ENCODE measurements around the gene MIGA2.

The MIGA2 gene

GRCh38 chr9:129093602-129094386, 57.4 kb downstream of the MIGA2 start:
- 86 to 92% methylated on average over 13 to 18 of the region's 20 CpGs for WGBS, 2 experiments (ENCODE audit: insufficient coverage in 2 of 2)
- no peak overlapping the region for H3K27ac ChIP-seq (ENCODE audit: low read depth, low read length, severe bottlenecking)

GRCh38 chr9:129094387-129095169, 58.2 kb downstream of the MIGA2 start:
- Histone ChIP-seq H3K9me3 (ENCODE audit: control insufficient read depth, low read length) (no peaks in the 10 kb centered on the region), H3K27ac (ENCODE audit: low read depth, low read length, severe bottlenecking) (no peak overlapping the region), H3K36me3 (ENCODE audit: control insufficient read depth, insufficient read depth, low read length) (peaks cover 13% of the 10 kb centered on the region), H3K4me3 (ENCODE audit: extremely low read depth, insufficient read depth, low read length, poor library complexity, severe bottlenecking) (no peak overlapping the region), H3K4me1 (ENCODE audit: control insufficient read depth, insufficient read depth, low read length, poor library complexity, severe bottlenecking) (no peaks in the 10 kb centered on the region)
- WGBS, 2 experiments (ENCODE audit: insufficient coverage in 2 of 2), result 93 to 98% methylated on average over 7 to 10 of the region's 13 CpGs

More at GRCh38 chr9:129093602-129094386, 57.4 kb downstream of the MIGA2 start:
- no peak overlapping the region for H3K4me3 ChIP-seq (ENCODE audit: extremely low read depth, insufficient read depth, low read length, poor library complexity, severe bottlenecking)
- no peaks in the 10 kb centered on the region for H3K9me3 ChIP-seq (ENCODE audit: control insufficient read depth, low read length)
- no peaks in the 10 kb centered on the region for H3K4me1 ChIP-seq (ENCODE audit: control insufficient read depth, insufficient read depth, low read length, poor library complexity, severe bottlenecking)
- peaks cover 20% of the 10 kb centered on the region for H3K36me3 ChIP-seq (ENCODE audit: control insufficient read depth, insufficient read depth, low read length)

- H3K9me3 ChIP-seq (ENCODE audit: control insufficient read depth, low read length), result no peaks in the 10 kb centered on the region
- peaks cover 6% of the 10 kb centered on the region for H3K36me3 ChIP-seq (ENCODE audit: control insufficient read depth, insufficient read depth, low read length)
- WGBS, 2 experiments (ENCODE audit: insufficient coverage in 2 of 2), result 97 to 98% methylated on average over 19 to 21 of the region's 21 CpGs
- no peaks in the 10 kb centered on the region for H3K4me1 ChIP-seq (ENCODE audit: control insufficient read depth, insufficient read depth, low read length, poor library complexity, severe bottlenecking)
- H3K4me3 ChIP-seq (ENCODE audit: extremely low read depth, insufficient read depth, low read length, poor library complexity, severe bottlenecking), result no peak overlapping the region
- no peak overlapping the region for H3K27ac ChIP-seq (ENCODE audit: low read depth, low read length, severe bottlenecking)
Observed at GRCh38 chr9:129095170-129095667, 58.8 kb downstream of the MIGA2 start.

- WGBS, 2 experiments (ENCODE audit: insufficient coverage in 2 of 2), result 94 to 95% methylated on average over 11 to 12 of the region's 12 CpGs
- no peak overlapping the region for H3K4me3 ChIP-seq (ENCODE audit: extremely low read depth, insufficient read depth, low read length, poor library complexity, severe bottlenecking)
- no peaks in the 10 kb centered on the region for H3K9me3 ChIP-seq (ENCODE audit: control insufficient read depth, low read length)
- H3K4me1 ChIP-seq (ENCODE audit: control insufficient read depth, insufficient read depth, low read length, poor library complexity, severe bottlenecking), result no peaks in the 10 kb centered on the region
- H3K27ac ChIP-seq (ENCODE audit: low read depth, low read length, severe bottlenecking), result no peak overlapping the region
- H3K36me3 ChIP-seq (ENCODE audit: control insufficient read depth, insufficient read depth, low read length), result peaks cover under 1% of the 10 kb centered on the region
Observed at GRCh38 chr9:129095908-129096307, 59.5 kb downstream of the MIGA2 start.

GRCh38 chr9:129097671-129098306, 61.4 kb downstream of the MIGA2 start:
- WGBS, 2 experiments (ENCODE audit: insufficient coverage in 2 of 2), result 97 to 98% methylated on average over 9 to 12 of the region's 16 CpGs
- H3K4me1 ChIP-seq (ENCODE audit: control insufficient read depth, insufficient read depth, low read length, poor library complexity, severe bottlenecking), result no peaks in the 10 kb centered on the region
- H3K36me3 ChIP-seq (ENCODE audit: control insufficient read depth, insufficient read depth, low read length), result no peaks in the 10 kb centered on the region

GRCh38 chr9:129098328-129098727, 61.9 kb downstream of the MIGA2 start:
- WGBS, 2 experiments (ENCODE audit: insufficient coverage in 2 of 2), result 92 to 97% methylated on average over 7 to 11 of the region's 11 CpGs
- H3K27ac ChIP-seq (ENCODE audit: low read depth, low read length, severe bottlenecking), result no peak overlapping the region
- H3K4me1 ChIP-seq (ENCODE audit: control insufficient read depth, insufficient read depth, low read length, poor library complexity, severe bottlenecking), result no peaks in the 10 kb centered on the region
- H3K4me3 ChIP-seq (ENCODE audit: extremely low read depth, insufficient read depth, low read length, poor library complexity, severe bottlenecking), result no peak overlapping the region
- H3K9me3 ChIP-seq (ENCODE audit: control insufficient read depth, low read length), result no peaks in the 10 kb centered on the region
- no peaks in the 10 kb centered on the region for H3K36me3 ChIP-seq (ENCODE audit: control insufficient read depth, insufficient read depth, low read length)

More at GRCh38 chr9:129097671-129098306, 61.4 kb downstream of the MIGA2 start:
- Histone ChIP-seq H3K27ac (ENCODE audit: low read depth, low read length, severe bottlenecking) (no peak overlapping the region), H3K9me3 (ENCODE audit: control insufficient read depth, low read length) (no peaks in the 10 kb centered on the region), H3K4me3 (ENCODE audit: extremely low read depth, insufficient read depth, low read length, poor library complexity, severe bottlenecking) (no peak overlapping the region)

- WGBS, 2 experiments (ENCODE audit: insufficient coverage in 2 of 2), result 82 to 84% methylated on average over 23 to 27 of the region's 28 CpGs
- H3K4me1 ChIP-seq (ENCODE audit: control insufficient read depth, insufficient read depth, low read length, poor library complexity, severe bottlenecking), result no peaks in the 10 kb centered on the region
- H3K36me3 ChIP-seq (ENCODE audit: control insufficient read depth, insufficient read depth, low read length), result no peaks in the 10 kb centered on the region
- no peak overlapping the region for H3K4me3 ChIP-seq (ENCODE audit: extremely low read depth, insufficient read depth, low read length, poor library complexity, severe bottlenecking)
- H3K27ac ChIP-seq (ENCODE audit: low read depth, low read length, severe bottlenecking), result no peak overlapping the region
- no peaks in the 10 kb centered on the region for H3K9me3 ChIP-seq (ENCODE audit: control insufficient read depth, low read length)
Observed at GRCh38 chr9:129100383-129101169, 64.2 kb downstream of the MIGA2 start.

GRCh38 chr9:129101279-129101678, 64.9 kb downstream of the MIGA2 start:
- Histone ChIP-seq H3K4me3 (ENCODE audit: extremely low read depth, insufficient read depth, low read length, poor library complexity, severe bottlenecking) (no peak overlapping the region), H3K36me3 (ENCODE audit: control insufficient read depth, insufficient read depth, low read length) (no peaks in the 10 kb centered on the region), H3K4me1 (ENCODE audit: control insufficient read depth, insufficient read depth, low read length, poor library complexity, severe bottlenecking) (no peaks in the 10 kb centered on the region), H3K27ac (ENCODE audit: low read depth, low read length, severe bottlenecking) (no peak overlapping the region), H3K9me3 (ENCODE audit: control insufficient read depth, low read length) (no peaks in the 10 kb centered on the region)
- WGBS, 2 experiments (ENCODE audit: insufficient coverage in 2 of 2), result 95 to 98% methylated on average over 7 of the region's 7 CpGs

GRCh38 chr9:129102095-129102525, 65.7 kb downstream of the MIGA2 start:
- H3K4me1 ChIP-seq (ENCODE audit: control insufficient read depth, insufficient read depth, low read length, poor library complexity, severe bottlenecking), result no peaks in the 10 kb centered on the region
- no peaks in the 10 kb centered on the region for H3K36me3 ChIP-seq (ENCODE audit: control insufficient read depth, insufficient read depth, low read length)
- 93 to 96% methylated on average over 5 to 13 of the region's 13 CpGs for WGBS, 2 experiments (ENCODE audit: insufficient coverage in 2 of 2)
- no peak overlapping the region for H3K27ac ChIP-seq (ENCODE audit: low read depth, low read length, severe bottlenecking)
- H3K4me3 ChIP-seq (ENCODE audit: extremely low read depth, insufficient read depth, low read length, poor library complexity, severe bottlenecking), result no peak overlapping the region
- H3K9me3 ChIP-seq (ENCODE audit: control insufficient read depth, low read length), result no peaks in the 10 kb centered on the region

Data from mesodermal cell (in vitro differentiated cells).